BE2C (cell line): Measurements from ENCODE around the gene CCDC92.

Source experiments
- DNase-seq: peaks from one replicate; pipeline ENCODE4 v3.0.0-alpha.2; 2020
- H3K27me3 ChIP-seq: fragments of 250-450 bp; sonication (Bioruptor Pico); 2 replicates; pipeline ENCODE4 v1.5.1; 2020; ENCODE audit warnings: mild to moderate bottlenecking
- H3K36me3 ChIP-seq: fragments of 250-450 bp; sonication (Bioruptor Pico); 2 replicates; pipeline ENCODE4 v1.5.1; 2020; ENCODE audit warnings: mild to moderate bottlenecking
- H3K4me1 ChIP-seq: fragments of 250-450 bp; sonication (Bioruptor Pico); 2 replicates; pipeline ENCODE4 v1.5.1; 2020
- H3K4me3 ChIP-seq: 2 replicates; pipeline ENCODE4 v1.5.1; 2011; ENCODE audit warnings: low read depth, low read length
- H3K9me3 ChIP-seq: fragments of 250-450 bp; sonication (Bioruptor Pico); 2 replicates; pipeline ENCODE4 v1.5.1; 2020
- CTCF ChIP-seq: IDR thresholded peaks from 2 replicates; pipeline ENCODE4 v1.5.1; 2012; ENCODE audit warnings: mild to moderate bottlenecking, low read depth, low read length

CCDC92 gene

GRCh38 chr12:123963821-123964220 is 8.8 kb downstream of the CCDC92 start:
- H3K4me3 ChIP-seq: no peak overlapping the region
- TF ChIP-seq CTCF: no peak
- peaks cover 5% of the 10 kb centered on the region for H3K4me1 ChIP-seq
- DNase-seq: no peak
- H3K9me3 ChIP-seq: no peaks in the 10 kb centered on the region
- no peaks in the 10 kb centered on the region for H3K27me3 ChIP-seq
- no peaks in the 10 kb centered on the region; the same call in 1 of the 2 replicates for H3K36me3 ChIP-seq

- no peaks in the 10 kb centered on the region for H3K27me3 ChIP-seq
- H3K36me3 ChIP-seq: no peaks in the 10 kb centered on the region; the same call in 1 of the 2 replicates
- H3K4me3 ChIP-seq: no peak overlapping the region
- peaks cover 5% of the 10 kb centered on the region for H3K4me1 ChIP-seq
- no peak for TF ChIP-seq CTCF
- no peaks in the 10 kb centered on the region for H3K9me3 ChIP-seq
- DNase-seq: no peak
Measured at GRCh38 chr12:123962513-123962912, 10.1 kb downstream of the CCDC92 start.

- Histone ChIP-seq H3K9me3 (no peaks in the 10 kb centered on the region), H3K36me3 (no peaks in the 10 kb centered on the region; the same call in 1 of the 2 replicates), H3K4me1 (peaks cover 5% of the 10 kb centered on the region), H3K27me3 (no peaks in the 10 kb centered on the region), H3K4me3 (no peak overlapping the region)
- no peak for DNase-seq
- no peak for TF ChIP-seq CTCF
Measured at GRCh38 chr12:123961585-123962345, 10.9 kb downstream of the CCDC92 start.

GRCh38 chr12:123960856-123961255 is 11.8 kb downstream of the CCDC92 start:
- no peak for DNase-seq
- peaks cover 5% of the 10 kb centered on the region for H3K4me1 ChIP-seq
- H3K4me3 ChIP-seq: no peak overlapping the region
- no peaks in the 10 kb centered on the region for H3K27me3 ChIP-seq
- no peaks in the 10 kb centered on the region; the same call in 1 of the 2 replicates for H3K36me3 ChIP-seq
- no peak for TF ChIP-seq CTCF
- no peaks in the 10 kb centered on the region for H3K9me3 ChIP-seq

DNA sequence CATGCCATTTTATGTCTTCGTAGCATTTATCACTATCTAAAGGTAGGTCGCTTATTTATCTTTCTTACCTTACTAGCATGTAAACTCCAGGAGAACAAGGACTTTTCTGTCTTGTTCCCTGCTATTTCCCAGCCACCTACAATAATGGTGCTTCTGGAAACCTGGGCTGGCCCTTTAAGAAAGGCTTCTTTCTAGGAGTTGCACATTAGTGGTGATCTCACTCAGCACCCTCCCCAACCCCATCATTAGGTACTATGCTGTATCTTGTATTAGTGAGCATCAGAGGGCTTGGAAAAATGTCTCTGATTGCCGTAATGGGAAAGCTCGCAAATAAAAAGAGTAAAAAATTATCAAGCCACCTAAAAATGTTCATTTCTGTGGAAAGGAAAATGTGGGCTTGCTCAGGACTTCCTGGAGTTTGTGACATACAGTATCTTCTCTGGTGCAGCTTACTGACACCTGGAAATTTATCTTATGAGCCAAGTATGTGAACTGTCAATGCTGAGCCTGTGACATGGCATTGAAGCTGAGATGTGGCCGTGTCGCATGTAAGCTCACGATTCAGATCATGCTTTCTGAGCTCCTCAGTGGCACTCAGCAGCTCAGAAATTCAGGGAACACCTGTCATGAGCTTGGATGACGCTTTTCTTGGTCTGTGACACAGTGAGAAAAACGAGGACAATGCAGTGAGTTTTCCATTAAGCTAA is 12.4 kb downstream of the CCDC92 start:
- no peaks in the 10 kb centered on the region for H3K27me3 ChIP-seq
- DNase-seq: no peak

More for the DNA sequence above, 12.4 kb downstream of the CCDC92 start:
- H3K4me1 ChIP-seq: peaks cover 5% of the 10 kb centered on the region
- no peak for TF ChIP-seq CTCF
- H3K4me3 ChIP-seq: no peak overlapping the region
- no peaks in the 10 kb centered on the region for H3K36me3 ChIP-seq
- no peaks in the 10 kb centered on the region for H3K9me3 ChIP-seq
